ENCODE results near the gene RAB1B.

The RAB1B gene

DNA sequence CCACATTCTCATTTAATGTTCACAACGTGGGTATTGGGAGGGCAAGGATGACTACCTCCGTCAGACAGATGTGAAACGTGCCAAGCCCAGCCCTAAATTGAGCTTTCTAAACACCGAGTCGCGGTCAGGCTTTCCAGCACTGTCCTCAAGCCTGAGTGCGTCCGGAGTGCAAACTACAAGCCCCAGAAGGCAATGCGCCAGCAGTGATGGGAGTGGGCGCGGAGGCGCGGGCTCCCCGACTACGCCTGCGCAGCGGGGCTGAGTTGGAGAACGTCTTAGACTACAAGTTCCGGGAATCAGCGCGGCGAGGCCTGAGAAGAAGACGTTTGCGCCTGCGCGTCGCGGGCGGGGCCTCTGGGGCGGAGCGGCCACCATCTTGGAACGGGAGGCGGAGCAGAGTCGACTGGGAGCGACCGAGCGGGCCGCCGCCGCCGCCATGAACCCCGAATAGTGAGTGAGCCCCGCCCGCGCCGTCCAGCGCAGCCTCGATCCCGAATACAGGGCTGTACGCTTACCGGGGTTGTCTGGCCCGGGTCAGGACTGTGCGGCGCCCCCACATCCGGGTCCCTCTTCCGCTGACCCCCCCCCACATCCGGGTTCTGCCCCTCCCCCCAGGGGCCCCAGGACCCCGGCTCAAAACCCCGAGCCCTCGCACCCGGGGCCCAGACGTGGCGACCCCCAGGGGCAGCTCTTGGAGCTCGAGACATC lies at the start of gene RAB1B:
RAB1B (plus strand) TSS at position 396 of the 708 bp plus-strand sequence; CDS start at position 437, 41 bp downstream.
- DNase-seq = peak; percentile 90

- no peak for DNase-seq
Measured at GRCh38 chr11:66218846-66219620, 49.4 kb upstream of the RAB1B start.

- DNase-seq = no peak
Measured at GRCh38 chr11:66219846-66220565, 48.4 kb upstream of the RAB1B start.

- DNase-seq = no peak
Measured at GRCh38 chr11:66220566-66220935, 47.9 kb upstream of the RAB1B start.

DNA sequence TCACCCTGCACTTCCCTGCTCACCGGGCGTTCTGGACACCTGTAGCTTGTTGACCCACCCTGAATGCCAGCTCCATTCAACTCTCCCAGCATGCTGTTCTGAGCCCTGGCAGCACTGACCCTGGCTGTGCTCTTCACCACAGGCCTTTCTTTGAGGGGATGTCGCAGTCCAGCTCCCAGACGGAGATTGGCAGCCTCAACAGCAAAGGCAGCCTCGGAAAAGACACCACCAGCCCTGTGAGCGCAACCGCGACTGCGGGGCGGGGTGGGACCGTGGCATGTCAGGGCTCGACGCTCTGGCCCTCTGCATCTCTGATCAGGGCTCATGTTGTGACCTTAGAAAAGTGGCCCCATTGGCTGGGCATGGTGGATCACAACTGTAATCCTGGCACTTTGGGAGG lies 47.4 kb upstream of the RAB1B start:
- no peak for DNase-seq

DNA sequence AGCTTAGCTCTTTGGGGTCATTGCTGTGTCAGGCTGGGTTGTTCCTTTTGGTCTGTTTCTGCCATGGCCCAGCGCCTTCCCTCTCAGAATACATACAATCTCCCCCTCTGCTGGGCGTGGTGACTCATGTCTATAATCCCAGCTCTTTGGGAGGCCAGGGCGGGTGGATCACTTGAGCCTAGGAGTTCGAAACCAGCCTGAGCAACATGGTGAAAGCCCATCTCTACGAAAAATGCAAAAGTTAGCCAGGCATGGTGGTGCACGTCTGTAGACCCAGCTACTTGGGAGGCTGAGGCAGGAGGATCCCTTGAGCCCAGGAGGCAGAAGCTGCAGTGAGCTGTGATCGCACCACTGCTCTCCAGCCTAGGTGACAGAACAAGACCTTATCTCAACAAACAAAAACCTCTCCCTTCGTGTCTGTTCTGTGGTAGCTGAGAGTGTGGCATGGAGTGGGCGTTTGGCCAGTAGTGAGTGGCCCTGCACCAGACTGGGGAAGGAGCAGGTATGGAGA lies 46.7 kb upstream of the RAB1B start:
- no peak for DNase-seq

GRCh38 chr11:66222358-66223149 lies 45.9 kb upstream of the RAB1B start:
- peak; percentile 43 for DNase-seq

- no peak for DNase-seq
Measured at GRCh38 chr11:66224226-66224855, 44.1 kb upstream of the RAB1B start.

DNA sequence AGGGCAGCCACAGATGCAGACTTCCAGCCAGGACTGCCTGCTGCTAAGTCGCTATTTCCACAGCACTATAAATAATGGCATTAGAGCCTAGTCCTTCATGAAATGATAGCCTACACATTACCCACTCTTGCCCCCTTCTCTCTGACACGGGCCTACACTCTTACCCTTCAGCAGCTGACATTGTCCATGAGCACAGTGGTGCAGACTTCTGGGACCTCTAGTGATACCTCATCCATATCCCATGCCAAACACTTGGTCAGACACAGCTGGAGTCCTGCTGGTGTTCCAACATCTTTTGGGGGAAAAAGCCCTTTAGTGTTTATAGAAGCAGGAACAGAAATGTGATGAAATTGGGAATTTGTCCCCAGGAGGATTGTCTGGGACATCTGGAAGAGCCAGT lies 43.4 kb upstream of the RAB1B start:
- no peak for DNase-seq

DNA sequence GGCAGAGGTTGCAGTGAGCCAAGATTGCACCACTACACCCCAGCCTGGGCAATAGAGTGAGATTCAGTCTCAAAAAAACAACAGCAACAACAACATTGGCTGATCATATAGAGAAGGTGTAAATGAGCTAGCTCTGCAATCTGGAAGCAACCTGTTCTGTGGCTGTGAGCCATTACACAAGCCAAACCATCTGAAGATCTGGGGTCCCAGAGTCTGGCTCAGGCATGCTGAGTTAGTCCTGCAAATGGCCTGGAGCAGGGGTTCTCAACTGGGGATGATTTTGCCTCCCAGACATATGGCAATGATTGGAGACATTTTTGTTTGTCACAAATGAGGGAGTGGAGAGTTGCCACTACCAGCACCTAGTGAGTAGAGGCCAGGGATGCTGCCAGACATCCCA lies 42.3 kb upstream of the RAB1B start:
- no peak for DNase-seq

DNA sequence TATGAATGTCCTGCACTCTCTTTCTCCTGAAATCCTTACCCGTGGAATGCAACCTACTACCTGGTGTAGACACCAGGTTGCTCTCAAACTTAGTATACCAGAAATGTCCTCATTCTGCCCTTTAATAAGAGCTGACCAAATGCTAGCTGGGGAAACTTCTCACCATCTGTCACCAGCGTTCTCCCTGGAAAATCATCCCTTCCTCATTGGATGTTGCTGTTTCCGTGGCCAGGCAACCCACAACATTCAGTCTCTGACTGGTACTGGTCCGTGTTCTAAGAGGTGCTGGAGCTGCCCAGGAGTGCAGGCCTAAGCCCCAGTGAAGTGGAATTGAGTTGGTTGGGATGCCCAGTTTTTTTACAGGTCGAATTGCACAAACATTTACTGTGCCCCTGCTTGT lies 40.7 kb upstream of the RAB1B start:
- DNase-seq = no peak

- no peak for DNase-seq
Measured at GRCh38 chr11:66228521-66228920, 39.9 kb upstream of the RAB1B start.

- no peak for DNase-seq
Measured at GRCh38 chr11:66230156-66230555, 38.3 kb upstream of the RAB1B start.

DNA sequence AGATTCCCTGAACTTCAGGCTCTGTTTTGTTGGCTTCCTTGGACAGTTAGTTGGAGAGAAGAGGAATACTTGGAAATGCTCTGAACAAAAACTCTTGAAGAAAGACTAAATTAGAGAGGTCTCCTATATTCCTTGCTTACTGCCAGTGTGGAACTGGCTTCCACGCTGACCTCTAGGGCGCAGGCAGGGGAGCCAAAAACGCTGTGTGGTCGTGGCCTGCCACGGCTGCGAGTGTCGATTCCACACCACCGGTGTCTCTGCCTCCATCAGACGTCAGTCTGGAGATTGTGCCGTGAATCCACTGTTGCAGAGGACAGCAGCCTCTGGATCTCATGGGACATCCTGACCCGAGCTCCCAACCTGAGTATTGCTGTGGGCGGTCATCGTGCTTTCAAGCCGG lies 37.5 kb upstream of the RAB1B start:
- no peak for DNase-seq

- no peak for DNase-seq
Measured at GRCh38 chr11:66231561-66231960, 36.9 kb upstream of the RAB1B start.

DNA sequence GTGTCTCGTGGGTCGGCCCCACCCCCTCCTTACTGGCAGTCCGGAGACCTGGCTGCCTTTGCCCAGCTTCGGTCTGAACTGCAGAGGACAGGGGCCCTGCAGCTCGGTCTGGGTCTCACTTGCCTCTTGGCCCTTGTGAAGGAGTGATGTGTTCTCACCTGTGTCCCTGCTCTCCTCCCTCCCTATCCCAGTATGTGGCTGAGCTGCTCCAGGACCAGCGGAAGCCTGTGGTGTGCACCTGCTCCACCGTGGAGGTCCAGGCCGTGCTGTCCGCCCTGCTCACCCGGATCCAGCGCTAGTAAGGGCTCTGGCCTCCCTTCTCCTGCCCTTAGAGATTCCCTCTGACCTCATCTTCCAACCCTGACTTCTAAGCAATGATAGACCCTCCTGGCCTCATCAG lies 35.7 kb upstream of the RAB1B start:
- DNase-seq = no peak

GRCh38 chr11:66233301-66233700 lies 35.1 kb upstream of the RAB1B start:
- no peak for DNase-seq

DNA sequence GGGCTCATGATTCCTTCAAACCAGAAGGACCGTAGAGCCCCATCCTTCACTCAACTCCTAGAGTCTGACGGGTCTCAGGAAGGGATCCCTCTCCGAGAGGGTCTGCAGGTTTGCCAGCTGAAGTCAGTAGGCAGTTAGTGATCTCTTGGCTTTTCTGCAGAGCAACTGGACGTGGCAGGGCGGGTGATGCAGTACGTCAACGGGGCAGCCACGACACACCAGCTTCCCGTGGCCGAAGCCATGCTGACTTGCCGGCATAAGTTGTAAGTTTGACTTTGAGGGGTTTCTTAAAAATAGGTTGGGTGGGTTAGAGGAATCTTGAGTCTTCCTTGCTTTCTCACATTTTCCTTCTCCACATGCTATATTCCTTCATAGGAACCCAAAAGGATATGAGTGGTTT lies 33.3 kb upstream of the RAB1B start:
- no peak for DNase-seq

DNA sequence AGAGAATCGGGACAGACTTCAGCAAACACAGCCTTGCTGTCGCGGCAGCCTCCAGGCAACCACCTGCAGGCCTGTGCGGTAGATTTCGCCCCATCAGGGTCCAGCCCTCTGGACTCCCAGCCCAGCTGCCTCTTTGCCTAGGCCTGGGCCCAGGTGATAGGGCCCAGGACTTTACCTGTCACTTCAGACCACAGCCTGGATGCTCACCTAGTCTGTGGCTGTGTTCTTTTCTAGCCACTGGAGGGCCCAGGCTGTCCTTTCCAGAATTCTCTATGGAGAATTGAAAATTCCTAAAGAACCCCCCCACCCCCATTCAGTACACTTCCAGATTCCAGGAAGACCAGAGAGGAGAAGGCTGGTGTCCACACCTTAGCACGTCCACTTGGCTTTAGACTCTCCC lies 30.6 kb upstream of the RAB1B start:
- no peak for DNase-seq

- no peak for DNase-seq
Measured at GRCh38 chr11:66238786-66239413, 29.5 kb upstream of the RAB1B start.

GRCh38 chr11:66239511-66239910 lies 28.9 kb upstream of the RAB1B start:
- DNase-seq = no peak
